HEK293 (cell line): ENCODE results near the gene VGLL4.

ENCODE experiments used
- CTCF ChIA-PET: fragments of 350-600 bp; formaldehyde crosslinking; extraction: SDS; loops from one replicate; lab custom pipeline; 2021; ENCODE audit warnings: antibody characterized with exemption; lab: Yijun Ruan, JAX
- POLR2A ChIA-PET: fragments of 300-600 bp; formaldehyde crosslinking; extraction: SDS; loops from one replicate; lab custom pipeline; 2020; ENCODE audit warnings: antibody characterized with exemption, inconsistent platforms; lab: Yijun Ruan, JAX
- H3K27ac ChIP-seq: fragments of 200-500 bp; sonication (Bioruptor generic); 2 replicates; pipeline ENCODE4 v1.5.1; 2014; ENCODE audit warnings: low read depth, low read length, control low read depth, inconsistent platforms; ENCODE audit errors: extremely low read depth
- H3K36me3 ChIP-seq, 2 experiments: fragments of 200-500 bp in 1 of 2; sonication (Bioruptor generic) in 1 of 2; 1 replicate in 1 of 2; 2 replicates in 1 of 2; pipeline ENCODE4 v1.5.1; 2014 to 2017; ENCODE audit warnings: inconsistent platforms in 2 of 2, low read length in 2 of 2; ENCODE audit not compliant: control insufficient read depth in 2 of 2, insufficient read depth in 1 of 2
- H3K4me1 ChIP-seq: fragments of 200-500 bp; sonication (Bioruptor generic); 2 replicates; pipeline ENCODE4 v1.5.1; 2014; ENCODE audit warnings: mild to moderate bottlenecking, low read length, inconsistent platforms; ENCODE audit not compliant: control insufficient read depth, insufficient read depth
- H3K4me3 ChIP-seq: 2 replicates; pipeline ENCODE4 v1.5.1; 2011; ENCODE audit warnings: low read depth, mild to moderate bottlenecking, control low read depth, low read length, moderate library complexity
- H3K9me3 ChIP-seq: fragments of 200-500 bp; sonication (Bioruptor generic); 2 replicates; pipeline ENCODE4 v1.5.1; 2014; ENCODE audit warnings: low read depth, low read length, inconsistent platforms; ENCODE audit not compliant: control insufficient read depth, insufficient read depth
- ATF2 ChIP-seq: fragments of 450-650 bp; formaldehyde crosslinking; IDR thresholded peaks from 2 replicates; pipeline ENCODE4 v1.5.1; 2016; ENCODE audit warnings: missing biosample characterization, missing genetic modification characterization, low read depth
- GLIS1 ChIP-seq: fragments of 450-650 bp; formaldehyde crosslinking; IDR thresholded peaks from 2 replicates; pipeline ENCODE4 v1.5.1; 2016; ENCODE audit warnings: missing biosample characterization, missing genetic modification characterization
- MEIS1 ChIP-seq: sonication (generic); formaldehyde crosslinking; IDR thresholded peaks from 2 replicates; pipeline ENCODE4 v1.8.1; 2022; ENCODE audit warnings: missing genetic modification reagents, mild to moderate bottlenecking, borderline replicate concordance
- OSR2 ChIP-seq: fragments of 450-650 bp; formaldehyde crosslinking; IDR thresholded peaks from 2 replicates; pipeline ENCODE4 v1.5.1; 2016; ENCODE audit warnings: missing biosample characterization, missing genetic modification characterization
- PRDM10 ChIP-seq: fragments of 450-650 bp; formaldehyde crosslinking; IDR thresholded peaks from 2 replicates; pipeline ENCODE4 v1.5.1; 2016; ENCODE audit warnings: missing biosample characterization, missing genetic modification characterization
- PRDM4 ChIP-seq: fragments of 450-650 bp; formaldehyde crosslinking; IDR thresholded peaks from 2 replicates; pipeline ENCODE4 v1.5.1; 2017; ENCODE audit warnings: missing biosample characterization, missing genetic modification characterization
- ZBTB17 ChIP-seq: fragments of 450-650 bp; formaldehyde crosslinking; IDR thresholded peaks from 2 replicates; pipeline ENCODE4 v1.5.1; 2016; ENCODE audit warnings: missing biosample characterization, missing genetic modification characterization
- ZBTB44 ChIP-seq: fragments of 450-650 bp; IDR thresholded peaks from 2 replicates; pipeline ENCODE4 v1.5.1; 2018; ENCODE audit warnings: missing biosample characterization, mild to moderate bottlenecking, missing genetic modification characterization
- ZBTB48 ChIP-seq: fragments of 450-650 bp; formaldehyde crosslinking; IDR thresholded peaks from 2 replicates; pipeline ENCODE4 v1.5.1; 2016; ENCODE audit warnings: missing biosample characterization, missing genetic modification characterization
- ZEB2 ChIP-seq: fragments of 450-650 bp; formaldehyde crosslinking; IDR thresholded peaks from 2 replicates; pipeline ENCODE4 v1.5.1; 2016; ENCODE audit warnings: missing biosample characterization, missing genetic modification characterization
- ZNF121 ChIP-seq: fragments of 450-650 bp; formaldehyde crosslinking; IDR thresholded peaks from 2 replicates; pipeline ENCODE4 v1.5.1; 2016; ENCODE audit warnings: missing biosample characterization, missing genetic modification characterization
- ZNF148 ChIP-seq: fragments of 450-650 bp; formaldehyde crosslinking; IDR thresholded peaks from 2 replicates; pipeline ENCODE4 v1.5.0; 2017; ENCODE audit warnings: missing biosample characterization, missing genetic modification characterization, borderline replicate concordance
- ZNF155 ChIP-seq: fragments of 450-650 bp; formaldehyde crosslinking; IDR thresholded peaks from 2 replicates; pipeline ENCODE4 v1.5.1; 2016; ENCODE audit warnings: missing biosample characterization, missing genetic modification characterization
- ZNF19 ChIP-seq: fragments of 450-650 bp; formaldehyde crosslinking; IDR thresholded peaks from 2 replicates; pipeline ENCODE4; 2016; ENCODE audit warnings: missing biosample characterization, missing genetic modification characterization, low read depth
- ZNF366 ChIP-seq: fragments of 450-650 bp; formaldehyde crosslinking; conservative IDR thresholded peaks from 2 replicates; pipeline ENCODE4 v1.5.1; 2016; ENCODE audit warnings: missing biosample characterization, missing genetic modification characterization
- ZNF449 ChIP-seq: fragments of 450-650 bp; formaldehyde crosslinking; IDR thresholded peaks from 2 replicates; pipeline ENCODE4 v1.5.1; 2017; ENCODE audit warnings: missing biosample characterization, mild to moderate bottlenecking, missing genetic modification characterization, moderate library complexity
- ZNF561 ChIP-seq: fragments of 450-650 bp; IDR thresholded peaks from 2 replicates; pipeline ENCODE4 v1.5.1; 2018; ENCODE audit warnings: missing biosample characterization, missing genetic modification characterization, borderline replicate concordance
- ZNF629 ChIP-seq: fragments of 450-650 bp; formaldehyde crosslinking; IDR thresholded peaks from 2 replicates; pipeline ENCODE4 v1.5.1; 2017; ENCODE audit warnings: missing biosample characterization, missing genetic modification characterization
- ZNF843 ChIP-seq: fragments of 450-650 bp; formaldehyde crosslinking; IDR thresholded peaks from 2 replicates; pipeline ENCODE4 v1.5.1; 2016; ENCODE audit warnings: missing biosample characterization, missing genetic modification characterization
- ZSCAN4 ChIP-seq: fragments of 450-650 bp; formaldehyde crosslinking; IDR thresholded peaks from 2 replicates; pipeline ENCODE4 v1.5.1; 2017; ENCODE audit warnings: missing biosample characterization, missing genetic modification characterization

VGLL4 gene

GRCh38 chr3:11556851-11557644 lies 86.7 kb downstream of the VGLL4 start:
- H3K4me3 ChIP-seq: no peak overlapping the region
- H3K9me3 ChIP-seq: no peaks in the 10 kb centered on the region
- ChIA-PET CTCF (interaction anchor here (0.6 to 1.2 kb wide), 6 partner anchors 18 to 576 kb away, joined by 3 to 6 read pairs (median 4); no protein-coding TSS in a partner anchor), POLR2A (no interaction called here)
- H3K36me3 ChIP-seq: peaks cover 0 to 37% of the 10 kb centered on the region in 2 experiments; a peak in 1 of 3 replicates
- peaks cover 5% of the 10 kb centered on the region; the same call in 1 of the 2 replicates for H3K4me1 ChIP-seq
- no peak overlapping the region; the same call in 1 of the 2 replicates for H3K27ac ChIP-seq
- TF ChIP-seq ZSCAN4: no peak
- TF ChIP-seq ZNF148 (tag by site-specific recombination): no peak
- peak; percentile 39; the same call in 1 of the 2 replicates for TF ChIP-seq ATF2
- TF ChIP-seq ZNF19 (tag by site-specific recombination): no peak
- peak; percentile 77 for TF ChIP-seq ZBTB44 (tag by site-specific recombination)
- peak; percentile 78 for TF ChIP-seq GLIS1 (tag by site-specific recombination)
- TF ChIP-seq PRDM4 (tag by site-specific recombination): 0 out of 2 replicates have a peak, but pooled peaks have one; percentile 15
- 0 out of 2 replicates have a peak, but pooled peaks have one; percentile 25 for TF ChIP-seq ZNF843 (tag by site-specific recombination)
- no peak for TF ChIP-seq MEIS1
- TF ChIP-seq OSR2 (tag by site-specific recombination): peak; percentile 54
- TF ChIP-seq ZNF155 (tag by site-specific recombination): no peak
- TF ChIP-seq ZEB2 (tag by site-specific recombination): peak; percentile 76
- peak; percentile 36 for TF ChIP-seq ZNF366
- TF ChIP-seq PRDM10 (tag by site-specific recombination): peak; percentile 39; the same call in 1 of the 2 replicates
- TF ChIP-seq ZNF121: no peak
- peak; percentile 52 for TF ChIP-seq ZNF629
- TF ChIP-seq ZNF561 (tag by site-specific recombination): 0 out of 2 replicates have a peak, but pooled peaks have one; percentile 42
- 0 out of 2 replicates have a peak, but pooled peaks have one; percentile 18 for TF ChIP-seq ZBTB48
- TF ChIP-seq ZBTB17: peak; percentile 23; the same call in 1 of the 2 replicates
- no peak for TF ChIP-seq ZNF449
